A673 (cell line): ENCODE measurements around the gene LRRC74A.

Experiments used
- EZH2 ChIP-seq: fragments of 200-600 bp; sonication (generic); IDR thresholded peaks from 2 replicates; pipeline ENCODE4 v1.6.1; 2017; ENCODE audit warnings: borderline replicate concordance, low read depth, mild to moderate bottlenecking, mixed read lengths, antibody characterized with exemption, low read length; ENCODE audit not compliant: poor library complexity, severe bottlenecking
- TF ChIP-seq, protein P1 (sequence below): fragments of 300-800, 200-600 bp; sonication (generic); conservative IDR thresholded peaks from 2 replicates; pipeline ENCODE4 v1.5.1; 2017; ENCODE audit warnings: low read depth, mild to moderate bottlenecking, antibody characterized with exemption, low read length, moderate library complexity, mixed read lengths

DNA sequence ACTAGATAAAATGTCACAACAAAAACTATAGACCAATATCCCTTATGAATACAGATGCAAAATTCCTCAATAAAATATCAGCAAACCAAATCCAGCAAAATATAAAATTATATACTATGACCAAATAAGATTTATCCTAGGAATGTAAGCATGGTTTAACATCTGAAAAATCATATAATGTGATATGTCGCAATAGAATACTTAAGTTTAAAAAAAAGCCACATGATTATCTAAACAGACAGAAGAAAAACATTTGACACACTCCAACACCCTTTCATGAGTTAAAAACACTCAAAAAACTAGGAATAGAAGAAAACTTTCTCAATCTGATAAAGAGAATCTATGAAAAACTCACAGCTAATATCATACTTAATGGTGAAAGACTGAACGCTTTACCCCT lies 33.8 kb upstream of the LRRC74A start:
- TF ChIP-seq, protein P1, sequence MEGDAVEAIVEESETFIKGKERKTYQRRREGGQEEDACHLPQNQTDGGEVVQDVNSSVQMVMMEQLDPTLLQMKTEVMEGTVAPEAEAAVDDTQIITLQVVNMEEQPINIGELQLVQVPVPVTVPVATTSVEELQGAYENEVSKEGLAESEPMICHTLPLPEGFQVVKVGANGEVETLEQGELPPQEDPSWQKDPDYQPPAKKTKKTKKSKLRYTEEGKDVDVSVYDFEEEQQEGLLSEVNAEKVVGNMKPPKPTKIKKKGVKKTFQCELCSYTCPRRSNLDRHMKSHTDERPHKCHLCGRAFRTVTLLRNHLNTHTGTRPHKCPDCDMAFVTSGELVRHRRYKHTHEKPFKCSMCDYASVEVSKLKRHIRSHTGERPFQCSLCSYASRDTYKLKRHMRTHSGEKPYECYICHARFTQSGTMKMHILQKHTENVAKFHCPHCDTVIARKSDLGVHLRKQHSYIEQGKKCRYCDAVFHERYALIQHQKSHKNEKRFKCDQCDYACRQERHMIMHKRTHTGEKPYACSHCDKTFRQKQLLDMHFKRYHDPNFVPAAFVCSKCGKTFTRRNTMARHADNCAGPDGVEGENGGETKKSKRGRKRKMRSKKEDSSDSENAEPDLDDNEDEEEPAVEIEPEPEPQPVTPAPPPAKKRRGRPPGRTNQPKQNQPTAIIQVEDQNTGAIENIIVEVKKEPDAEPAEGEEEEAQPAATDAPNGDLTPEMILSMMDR = no peak
- no peak for TF ChIP-seq EZH2
